ENCODE measurements around the gene NELL2. TPM values are rescaled to one million over a fixed set of nuclear protein-coding genes. Genes with fewer than 3 reads are reported as not detected.

NELL2 gene
- total RNA-seq, 2 donors from 2014 or later: 12.8 to 106 TPM

- Mint-ChIP-seq H3K9me3 (no peaks in the 10 kb centered on the region), H3K36me3 (ENCODE audit: low read depth) (no peaks in the 10 kb centered on the region), H3K27me3 (no peaks in the 10 kb centered on the region), H3K27ac (no peak overlapping the region), H3K4me3 (no peak overlapping the region), H3K4me1 (no peaks in the 10 kb centered on the region)
- ATAC-seq (replicated peaks): no peak
Observed at GRCh38 chr12:44618946-44619345, 257.2 kb downstream of the NELL2 start.

GRCh38 chr12:44616402-44616801 lies 259.7 kb downstream of the NELL2 start:
- no peaks in the 10 kb centered on the region for H3K27me3 Mint-ChIP-seq
- H3K4me3 Mint-ChIP-seq: no peak overlapping the region
- no peaks in the 10 kb centered on the region for H3K9me3 Mint-ChIP-seq
- H3K27ac Mint-ChIP-seq: no peak overlapping the region
- H3K4me1 Mint-ChIP-seq: no peaks in the 10 kb centered on the region
- ATAC-seq (replicated peaks): no peak
- no peaks in the 10 kb centered on the region for H3K36me3 Mint-ChIP-seq (ENCODE audit: low read depth)

- Mint-ChIP-seq H3K9me3 (no peaks in the 10 kb centered on the region), H3K27me3 (no peaks in the 10 kb centered on the region), H3K36me3 (ENCODE audit: low read depth) (peaks cover 38% of the 10 kb centered on the region), H3K4me1 (no peaks in the 10 kb centered on the region), H3K27ac (no peak overlapping the region), H3K4me3 (no peak overlapping the region)
- ATAC-seq (replicated peaks): no peak
Observed at GRCh38 chr12:44611538-44611937, 264.6 kb downstream of the NELL2 start.

- Mint-ChIP-seq H3K27ac (no peak overlapping the region), H3K4me1 (no peaks in the 10 kb centered on the region), H3K36me3 (ENCODE audit: low read depth) (peaks cover 52% of the 10 kb centered on the region), H3K27me3 (no peaks in the 10 kb centered on the region), H3K4me3 (no peak overlapping the region), H3K9me3 (no peaks in the 10 kb centered on the region)
- ATAC-seq (replicated peaks): no peak
Observed at GRCh38 chr12:44603701-44604100, 272.4 kb downstream of the NELL2 start.

- Mint-ChIP-seq H3K27ac (no peak overlapping the region), H3K4me3 (no peak overlapping the region), H3K27me3 (no peaks in the 10 kb centered on the region)
Observed at GRCh38 chr12:44592626-44593025, 283.5 kb downstream of the NELL2 start.

GRCh38 chr12:44589697-44590096 lies 286.4 kb downstream of the NELL2 start:
- peak; percentile 70 for ATAC-seq (replicated peaks)
- peaks cover 5% of the 10 kb centered on the region for H3K4me1 Mint-ChIP-seq
- peak overlapping the region; percentile 7 for H3K27ac Mint-ChIP-seq
- H3K9me3 Mint-ChIP-seq: no peaks in the 10 kb centered on the region
- H3K36me3 Mint-ChIP-seq (ENCODE audit: low read depth): peaks cover 19% of the 10 kb centered on the region
- no peak overlapping the region for H3K4me3 Mint-ChIP-seq
- no peaks in the 10 kb centered on the region for H3K27me3 Mint-ChIP-seq

More at GRCh38 chr12:44592626-44593025, 283.5 kb downstream of the NELL2 start:
- H3K9me3 Mint-ChIP-seq: no peaks in the 10 kb centered on the region
- no peak for ATAC-seq (replicated peaks)
- peaks cover 14% of the 10 kb centered on the region for H3K36me3 Mint-ChIP-seq (ENCODE audit: low read depth)
- H3K4me1 Mint-ChIP-seq: peaks cover 5% of the 10 kb centered on the region

- Mint-ChIP-seq H3K4me1 (peaks cover 5% of the 10 kb centered on the region), H3K4me3 (no peak overlapping the region), H3K9me3 (no peaks in the 10 kb centered on the region), H3K27me3 (no peaks in the 10 kb centered on the region), H3K36me3 (ENCODE audit: low read depth) (peaks cover 10% of the 10 kb centered on the region), H3K27ac (no peak overlapping the region)
- ATAC-seq (replicated peaks): no peak
Observed at GRCh38 chr12:44588651-44589050, 287.5 kb downstream of the NELL2 start.

- no peaks in the 10 kb centered on the region for H3K9me3 Mint-ChIP-seq
- no peak for ATAC-seq (replicated peaks)
- H3K27ac Mint-ChIP-seq: no peak overlapping the region
- peaks cover 11% of the 10 kb centered on the region for H3K36me3 Mint-ChIP-seq (ENCODE audit: low read depth)
- peaks cover 6% of the 10 kb centered on the region for H3K4me1 Mint-ChIP-seq
- no peak overlapping the region for H3K4me3 Mint-ChIP-seq
- H3K27me3 Mint-ChIP-seq: no peaks in the 10 kb centered on the region
Observed at GRCh38 chr12:44584625-44585024, 291.5 kb downstream of the NELL2 start.

- peaks cover 5% of the 10 kb centered on the region for H3K4me1 Mint-ChIP-seq
- H3K9me3 Mint-ChIP-seq: no peaks in the 10 kb centered on the region
- H3K27me3 Mint-ChIP-seq: no peaks in the 10 kb centered on the region
- H3K27ac Mint-ChIP-seq: no peak overlapping the region
- peak; percentile 53 for ATAC-seq (replicated peaks)
- no peak overlapping the region for H3K4me3 Mint-ChIP-seq
- peaks cover 17% of the 10 kb centered on the region for H3K36me3 Mint-ChIP-seq (ENCODE audit: low read depth)
Observed at GRCh38 chr12:44582521-44582920, 293.6 kb downstream of the NELL2 start.

- Mint-ChIP-seq H3K4me3 (no peak overlapping the region), H3K27ac (no peak overlapping the region), H3K36me3 (ENCODE audit: low read depth) (peaks cover 18% of the 10 kb centered on the region), H3K27me3 (no peaks in the 10 kb centered on the region), H3K9me3 (no peaks in the 10 kb centered on the region), H3K4me1 (peaks cover 5% of the 10 kb centered on the region)
- no peak for ATAC-seq (replicated peaks)
Observed at GRCh38 chr12:44581642-44582242, 294.4 kb downstream of the NELL2 start.

- peaks cover 17% of the 10 kb centered on the region for H3K36me3 Mint-ChIP-seq (ENCODE audit: low read depth)
- no peaks in the 10 kb centered on the region for H3K27me3 Mint-ChIP-seq
- no peaks in the 10 kb centered on the region for H3K9me3 Mint-ChIP-seq
- H3K27ac Mint-ChIP-seq: no peak overlapping the region
- ATAC-seq (replicated peaks): no peak
- H3K4me3 Mint-ChIP-seq: no peak overlapping the region
- H3K4me1 Mint-ChIP-seq: no peaks in the 10 kb centered on the region
Observed at GRCh38 chr12:44574586-44574985, 301.5 kb downstream of the NELL2 start.

- Mint-ChIP-seq H3K9me3 (no peaks in the 10 kb centered on the region), H3K36me3 (ENCODE audit: low read depth) (peaks cover 17% of the 10 kb centered on the region), H3K4me3 (no peak overlapping the region), H3K4me1 (no peaks in the 10 kb centered on the region), H3K27me3 (no peaks in the 10 kb centered on the region), H3K27ac (no peak overlapping the region)
- no peak for ATAC-seq (replicated peaks)
Observed at GRCh38 chr12:44573723-44574122, 302.4 kb downstream of the NELL2 start.

GRCh38 chr12:44571006-44571550 lies 305.0 kb downstream of the NELL2 start:
- Mint-ChIP-seq H3K27ac (no peak overlapping the region), H3K27me3 (no peaks in the 10 kb centered on the region), H3K4me1 (no peaks in the 10 kb centered on the region), H3K36me3 (ENCODE audit: low read depth) (peaks cover 9% of the 10 kb centered on the region), H3K4me3 (no peak overlapping the region), H3K9me3 (no peaks in the 10 kb centered on the region)
- no peak for ATAC-seq (replicated peaks)

- ATAC-seq (replicated peaks): no peak
- no peaks in the 10 kb centered on the region for H3K27me3 Mint-ChIP-seq
- H3K36me3 Mint-ChIP-seq (ENCODE audit: low read depth): peaks cover 9% of the 10 kb centered on the region
- H3K27ac Mint-ChIP-seq: no peak overlapping the region
- no peaks in the 10 kb centered on the region for H3K9me3 Mint-ChIP-seq
- no peak overlapping the region for H3K4me3 Mint-ChIP-seq
- no peaks in the 10 kb centered on the region for H3K4me1 Mint-ChIP-seq
Observed at GRCh38 chr12:44570036-44570583, 306.0 kb downstream of the NELL2 start.

- Mint-ChIP-seq H3K9me3 (no peaks in the 10 kb centered on the region), H3K4me3 (no peak overlapping the region), H3K4me1 (no peaks in the 10 kb centered on the region), H3K36me3 (ENCODE audit: low read depth) (no peaks in the 10 kb centered on the region), H3K27ac (no peak overlapping the region), H3K27me3 (no peaks in the 10 kb centered on the region)
- no peak for ATAC-seq (replicated peaks)
Observed at GRCh38 chr12:44565163-44565562, 311.0 kb downstream of the NELL2 start.
